Stimulated activated CD8-positive, alpha-beta memory T cell treated with anti-CD3 and anti-CD28 coated beads, Interleukin-15, amount 100 ng/mL, for 48 hours (primary cell): ENCODE measurements around the gene TMCO4.

Source experiments
- DNase-seq, 2 donors: peaks; one replicate each; pipeline ENCODE4 v3.0.0-alpha.2; 2020; ENCODE audit warnings: low read depth in 2 of 2

The TMCO4 gene

GRCh38 chr1:19684677-19685076 is 115.0 kb downstream of the TMCO4 start:
- no peak for DNase-seq

- DNase-seq, result no peak
Observed at GRCh38 chr1:19683351-19683750, 116.4 kb downstream of the TMCO4 start.

- no peak for DNase-seq
Observed at GRCh38 chr1:19682901-19683300, 116.8 kb downstream of the TMCO4 start.

- no peak for DNase-seq
Observed at GRCh38 chr1:19682257-19682656, 117.5 kb downstream of the TMCO4 start.

- no peak for DNase-seq
Observed at GRCh38 chr1:19680644-19681043, 119.1 kb downstream of the TMCO4 start.

- DNase-seq, result no peak
Observed at GRCh38 chr1:19679691-19680090, 120.0 kb downstream of the TMCO4 start.

- DNase-seq, result no peak
Observed at GRCh38 chr1:19678931-19679453, 120.7 kb downstream of the TMCO4 start.

- DNase-seq, result no peak
Observed at GRCh38 chr1:19678493-19678892, 121.2 kb downstream of the TMCO4 start.

DNA sequence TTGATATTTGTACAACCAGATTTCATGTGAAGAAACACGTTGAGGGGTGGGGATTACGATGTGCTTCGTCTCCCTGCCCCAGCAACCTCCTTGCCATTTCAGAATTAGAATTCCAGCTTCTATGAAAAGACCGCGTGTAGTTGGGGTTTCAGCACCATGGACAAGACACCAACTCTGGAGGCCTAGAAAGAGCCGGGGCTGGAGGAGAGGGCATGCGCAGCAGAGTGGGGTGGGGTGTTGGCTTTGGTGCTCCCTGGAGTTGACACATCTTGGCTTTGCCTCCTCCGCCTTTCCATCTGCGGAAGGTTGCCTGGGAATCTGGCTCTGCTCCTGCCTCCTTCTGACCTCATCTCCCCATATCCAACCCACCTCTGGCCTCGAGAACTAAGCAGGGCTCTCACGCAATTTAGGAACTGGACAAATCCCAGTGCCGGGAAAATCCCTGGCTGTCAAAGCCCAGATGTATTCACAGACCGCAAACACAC is 123.2 kb downstream of the TMCO4 start:
- DNase-seq, result no peak

DNA sequence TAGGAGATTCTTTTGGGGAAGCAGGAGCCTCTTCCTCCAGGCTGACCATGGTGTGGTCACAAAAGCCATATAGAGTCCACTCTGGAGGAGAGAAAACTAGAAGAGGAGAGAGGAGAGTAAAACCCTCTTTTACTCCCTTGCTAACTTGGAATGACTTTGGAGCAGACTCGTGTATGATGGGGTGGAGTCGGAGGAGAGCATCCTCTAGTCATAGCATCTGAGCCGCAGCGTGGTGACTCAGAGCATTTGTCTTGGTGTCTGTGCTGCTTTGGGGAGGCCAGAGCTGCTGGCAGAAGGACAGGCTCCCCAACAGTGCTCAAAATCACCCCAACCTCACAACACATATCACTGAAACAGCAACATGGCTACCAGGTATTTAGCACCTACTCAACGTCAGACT is 123.9 kb downstream of the TMCO4 start:
- DNase-seq, result no peak

- no peak for DNase-seq
Observed at GRCh38 chr1:19672237-19672636, 127.5 kb downstream of the TMCO4 start.

GRCh38 chr1:19670787-19671186 is 128.9 kb downstream of the TMCO4 start:
- DNase-seq, result no peak

DNA sequence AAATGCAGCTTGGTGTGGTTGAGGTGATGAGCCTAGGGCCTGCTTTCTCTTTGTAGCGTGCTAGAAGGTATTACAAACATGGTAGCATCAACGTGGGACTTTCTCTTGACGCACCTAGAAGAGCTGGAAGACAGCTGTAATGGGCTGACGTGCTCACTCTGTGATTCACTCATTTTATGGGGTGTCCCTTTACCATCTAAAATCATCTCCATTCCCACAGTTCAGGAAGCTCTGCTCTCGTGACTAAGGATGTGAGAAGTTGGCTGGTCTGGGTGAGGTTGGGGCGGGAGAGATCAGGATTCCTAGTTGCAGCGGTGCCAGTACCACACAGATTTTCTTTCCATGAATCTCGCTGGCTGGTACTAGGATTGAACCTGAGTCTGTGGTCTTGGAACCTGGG is 130.8 kb downstream of the TMCO4 start:
- DNase-seq, result no peak

DNA sequence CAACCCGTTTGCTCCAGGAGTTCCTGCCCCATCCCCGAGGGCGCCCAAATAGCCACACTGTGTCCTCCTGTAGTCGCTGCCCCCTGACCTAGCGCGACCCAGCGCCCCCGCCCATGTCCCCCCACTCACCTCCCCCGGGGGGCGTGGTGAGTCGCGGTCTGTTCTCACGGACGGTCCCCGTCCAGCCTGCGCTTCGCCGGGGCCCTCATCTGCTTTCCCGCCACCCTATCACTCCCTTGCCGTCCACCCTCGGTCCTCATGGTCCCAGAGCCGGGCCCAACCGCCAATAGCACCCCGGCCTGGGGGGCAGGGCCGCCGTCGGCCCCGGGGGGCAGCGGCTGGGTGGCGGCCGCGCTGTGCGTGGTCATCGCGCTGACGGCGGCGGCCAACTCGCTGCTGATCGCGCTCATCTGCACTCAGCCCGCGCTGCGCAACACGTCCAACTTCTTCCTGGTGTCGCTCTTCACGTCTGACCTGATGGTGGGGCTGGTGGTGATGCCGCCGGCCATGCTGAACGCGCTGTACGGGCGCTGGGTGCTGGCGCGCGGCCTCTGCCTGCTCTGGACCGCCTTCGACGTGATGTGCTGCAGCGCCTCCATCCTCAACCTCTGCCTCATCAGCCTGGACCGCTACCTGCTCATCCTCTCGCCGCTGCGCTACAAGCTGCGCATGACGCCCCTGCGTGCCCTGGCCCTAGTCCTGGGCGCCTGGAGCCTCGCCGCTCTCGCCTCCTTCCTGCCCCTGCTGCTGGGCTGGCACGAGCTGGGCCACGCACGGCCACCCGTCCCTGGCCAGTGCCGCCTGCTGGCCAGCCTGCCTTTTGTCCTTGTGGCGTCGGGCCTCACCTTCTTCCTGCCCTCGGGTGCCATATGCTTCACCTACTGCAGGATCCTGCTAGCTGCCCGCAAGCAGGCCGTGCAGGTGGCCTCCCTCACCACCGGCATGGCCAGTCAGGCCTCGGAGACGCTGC is 133.9 kb downstream of the TMCO4 start:
- DNase-seq, result no peak

DNA sequence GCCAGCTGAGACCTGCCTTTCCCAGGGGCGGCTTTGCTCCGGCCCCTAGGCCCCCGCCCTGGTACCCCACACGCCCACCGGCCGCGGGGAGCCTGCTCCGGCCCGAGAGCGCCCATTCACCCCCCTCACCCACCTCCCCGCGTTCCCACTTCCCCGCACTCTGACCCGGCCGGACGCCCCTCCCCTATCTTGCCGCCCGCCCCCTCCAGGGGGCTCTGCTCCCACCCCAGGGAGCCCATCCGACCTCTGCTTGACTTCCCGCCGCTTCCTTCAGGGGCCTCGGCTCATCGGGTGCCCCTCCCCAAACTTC is 134.6 kb downstream of the TMCO4 start:
- no peak for DNase-seq

DNA sequence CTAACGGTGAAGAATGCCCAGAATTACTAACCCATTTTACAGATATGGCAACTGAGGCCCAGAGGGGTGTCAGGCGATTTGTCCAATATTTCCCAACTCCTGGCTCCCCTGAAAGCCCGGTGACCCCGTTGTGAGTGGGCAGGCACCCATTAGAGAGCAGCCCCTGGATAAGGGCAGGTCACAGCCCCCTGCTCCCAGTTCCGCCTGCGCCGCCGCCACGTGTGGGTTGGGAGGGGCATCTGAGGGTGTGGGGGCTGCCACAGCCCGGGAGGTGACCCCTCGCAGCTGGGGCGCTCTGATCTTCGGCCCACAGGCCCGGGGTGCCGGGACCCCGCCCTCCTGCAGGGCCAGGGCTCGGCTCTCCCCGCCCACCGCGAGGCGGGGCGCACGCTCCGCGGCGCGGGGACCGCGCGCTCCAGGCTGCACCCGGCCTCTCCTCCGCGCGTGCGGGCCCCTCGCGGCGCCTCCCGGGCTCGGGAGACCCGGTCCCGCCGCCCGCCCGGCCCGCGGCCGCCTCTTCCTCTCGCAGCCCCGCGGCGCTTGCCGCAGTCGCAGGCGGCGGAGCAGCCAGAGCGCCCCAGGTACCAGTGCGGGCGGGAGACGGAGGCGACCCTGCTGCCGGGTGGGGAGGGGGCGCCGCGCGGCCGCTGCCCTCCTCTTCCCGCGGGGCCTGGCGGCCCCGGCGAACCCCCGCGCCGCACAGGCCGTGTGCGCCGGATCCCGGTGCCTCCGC is 135.1 kb downstream of the TMCO4 start, which contains the start of gene HTR6:
Gene HTR6 (plus strand): TSS at position 423 of the 733 bp plus-strand sequence. CDS start 879 bp downstream, outside the sequence.
- no peak for DNase-seq

DNA sequence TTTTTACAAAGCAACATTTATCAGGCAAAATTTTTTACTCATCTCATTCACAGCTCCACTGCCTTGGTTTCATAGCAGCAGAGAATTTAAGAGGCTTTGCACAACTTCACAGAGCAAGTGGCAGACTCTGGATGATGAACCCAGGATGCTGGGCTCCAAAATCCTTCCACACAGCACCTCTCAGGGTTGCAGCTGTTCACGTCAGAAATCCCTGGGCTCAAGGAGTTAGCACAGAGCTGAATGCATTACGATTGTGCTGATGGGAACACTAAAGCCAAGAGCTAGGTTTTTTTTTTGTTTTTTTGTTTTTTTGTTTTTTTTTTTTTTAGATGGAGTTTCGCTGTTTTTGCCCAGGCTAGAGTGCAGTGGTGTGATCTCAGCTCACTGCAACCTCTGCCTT is 137.4 kb downstream of the TMCO4 start:
- DNase-seq, result no peak

DNA sequence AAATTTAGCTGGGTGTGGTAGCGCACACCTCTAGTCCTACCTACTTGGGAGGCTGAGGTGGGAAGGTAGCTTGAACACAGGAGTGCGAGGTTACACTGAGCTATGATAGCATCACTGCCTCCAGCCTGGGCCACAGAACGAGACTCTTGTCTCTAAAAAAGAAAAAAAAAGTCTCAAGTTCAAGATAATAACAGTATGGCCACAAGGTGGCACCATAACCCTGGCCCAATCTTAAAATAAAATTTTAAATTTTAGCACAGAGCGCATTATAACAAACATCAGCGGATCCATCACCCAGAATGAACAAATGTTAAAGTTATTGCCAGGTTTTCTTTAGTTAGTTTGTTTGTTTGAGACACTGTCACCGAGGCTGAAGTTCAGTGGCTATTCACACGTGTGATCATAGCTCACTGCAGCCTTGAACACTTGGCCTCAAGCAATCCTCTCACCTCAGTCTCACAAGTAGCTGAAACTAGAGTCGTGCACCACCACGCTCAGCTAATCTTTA is 137.9 kb downstream of the TMCO4 start:
- DNase-seq, result no peak

- DNase-seq, result no peak
Observed at GRCh38 chr1:19658186-19658585, 141.5 kb downstream of the TMCO4 start.

GRCh38 chr1:19657511-19657910 is 142.2 kb downstream of the TMCO4 start:
- DNase-seq, result no peak

DNA sequence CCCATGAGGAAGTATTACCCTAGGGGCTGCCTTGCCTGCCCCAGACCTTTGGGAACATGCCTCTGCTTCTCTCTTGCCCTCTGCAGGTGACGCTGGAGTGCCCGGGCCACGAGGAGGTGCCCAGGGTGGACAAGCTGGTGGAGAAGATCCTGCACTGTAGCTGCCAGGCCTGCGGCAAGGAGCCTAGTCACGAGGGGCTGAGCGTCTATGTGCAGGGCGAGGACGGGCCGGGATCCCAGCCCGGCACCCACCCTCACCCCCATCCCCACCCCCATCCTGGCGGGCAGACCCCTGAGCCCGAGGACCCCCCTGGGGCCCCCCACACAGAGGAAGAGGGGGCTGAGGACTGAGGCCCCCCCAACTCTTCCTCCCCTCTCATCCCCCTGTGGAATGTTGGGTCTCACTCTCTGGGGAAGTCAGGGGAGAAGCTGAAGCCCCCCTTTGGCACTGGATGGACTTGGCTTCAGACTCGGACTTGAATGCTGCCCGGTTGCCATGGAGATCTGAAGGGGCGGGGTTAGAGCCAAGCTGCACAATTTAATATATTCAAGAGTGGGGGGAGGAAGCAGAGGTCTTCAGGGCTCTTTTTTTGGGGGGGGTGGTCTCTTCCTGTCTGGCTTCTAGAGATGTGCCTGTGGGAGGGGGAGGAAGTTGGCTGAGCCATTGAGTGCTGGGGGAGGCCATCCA is 142.8 kb downstream of the TMCO4 start:
- DNase-seq, result no peak
